HepG2 (cell line): ENCODE data around the gene NUDT8. TPM values are rescaled to one million over a fixed set of nuclear protein-coding genes. Genes with fewer than 3 reads are reported as not detected.

ENCODE experiments used
- ARID2 ChIP-seq: sonication (generic); formaldehyde crosslinking; IDR thresholded peaks from 2 replicates; pipeline ENCODE4 v1.8.1; 2022; ENCODE audit warnings: mild to moderate bottlenecking, missing genetic modification reagents, borderline replicate concordance
- CEBPG ChIP-seq: IDR thresholded peaks from 2 replicates; pipeline ENCODE4 v1.6.1; 2016
- GLI4 ChIP-seq: sonication (generic); formaldehyde crosslinking; IDR thresholded peaks from 2 replicates; pipeline ENCODE4 v1.5.1; 2020; ENCODE audit warnings: missing genetic modification reagents, mild to moderate bottlenecking, moderate library complexity, borderline replicate concordance
- MED8 ChIP-seq: sonication (generic); formaldehyde crosslinking; IDR thresholded peaks from 2 replicates; pipeline ENCODE4 v1.8.1; 2023; ENCODE audit warnings: mild to moderate bottlenecking, missing genetic modification reagents; ENCODE audit not compliant: insufficient replicate concordance
- MXD4 ChIP-seq: IDR thresholded peaks from 2 replicates; pipeline ENCODE4 v1.6.1; 2016; ENCODE audit warnings: mild to moderate bottlenecking, missing biosample characterization, missing genetic modification reagents
- PHB2 ChIP-seq: fragments of 450-650 bp; IDR thresholded peaks from 2 replicates; pipeline ENCODE4 v1.6.1; 2018; ENCODE audit not compliant: partially characterized antibody
- POGZ ChIP-seq: sonication (generic); formaldehyde crosslinking; IDR thresholded peaks from 2 replicates; pipeline ENCODE4 v1.4.0; 2020; ENCODE audit warnings: mild to moderate bottlenecking, missing genetic modification reagents
- RBM22 ChIP-seq: fragments of 200-400 bp; formaldehyde crosslinking; optimal IDR thresholded peaks from 2 replicates; pipeline ENCODE3; 2017; ENCODE audit warnings: mild to moderate bottlenecking, low read length, moderate library complexity
- ZFAT ChIP-seq: sonication (generic); formaldehyde crosslinking; conservative IDR thresholded peaks from 2 replicates; pipeline ENCODE4 v1.8.1; 2023; ENCODE audit warnings: missing genetic modification reagents, inconsistent platforms
- ZNF484 ChIP-seq: sonication (generic); formaldehyde crosslinking; IDR thresholded peaks from 2 replicates; pipeline ENCODE4 v1.5.1; 2020; ENCODE audit warnings: mild to moderate bottlenecking, low read depth, missing genetic modification reagents, borderline replicate concordance
- ZNF574 ChIP-seq: sonication (generic); formaldehyde crosslinking; IDR thresholded peaks from 2 replicates; pipeline ENCODE4 v1.4.0; 2020; ENCODE audit warnings: missing genetic modification reagents
- ZNF83 ChIP-seq: sonication (generic); formaldehyde crosslinking; IDR thresholded peaks from 2 replicates; pipeline ENCODE4 v1.4.0; 2020; ENCODE audit warnings: missing genetic modification reagents, mild to moderate bottlenecking, borderline replicate concordance
- ZNF839 ChIP-seq: sonication (generic); formaldehyde crosslinking; IDR thresholded peaks from 2 replicates; pipeline ENCODE4 v1.4.0; 2020; ENCODE audit warnings: missing genetic modification reagents, mild to moderate bottlenecking, borderline replicate concordance
- ZSCAN22 ChIP-seq: sonication (generic); formaldehyde crosslinking; IDR thresholded peaks from 2 replicates; pipeline ENCODE4 v1.4.0; 2020; ENCODE audit warnings: mild to moderate bottlenecking, missing genetic modification reagents
- polyA plus RNA-seq, 8 experiments: library from polyadenylated mRNA; depleted of rRNA in 3 of 8; stranded (reverse) in 7 of 8; unstranded in 1 of 8; fragments of >200 nt; fragmentation: Illumina TruSeq in 4 of 8; extraction: Trizol in 4 of 8; gene quantifications; 2 replicates each; pipeline versions ENCODE4 v1.2.1 to v1.2.3, GENCODE V29; 2011 to 2016; ENCODE audit warnings: low read depth in 4 of 8, missing spikeins in 1 of 8, mixed read lengths in 1 of 8; ENCODE audit not compliant: insufficient read depth in 1 of 8
- total RNA-seq, 5 experiments: library from RNA; depleted of rRNA; stranded (reverse); fragments of >200 nt; fragmentation: Illumina TruSeq; extraction: Trizol; gene quantifications; 2 replicates each; pipeline ENCODE4 v1.2.3, GENCODE V29; 2016; ENCODE audit warnings: low read depth in 1 of 5
- TF ChIP-seq, protein P1 (sequence below): sonication (generic); formaldehyde crosslinking; IDR thresholded peaks from 2 replicates; pipeline ENCODE4 v1.4.0; 2020; ENCODE audit warnings: missing genetic modification reagents
- TF ChIP-seq, protein P2 (sequence below): sonication (generic); formaldehyde crosslinking; IDR thresholded peaks from 2 replicates; pipeline ENCODE4 v1.4.0; 2020; ENCODE audit warnings: missing genetic modification reagents
- TF ChIP-seq, protein P3 (sequence below): sonication (generic); formaldehyde crosslinking; IDR thresholded peaks from 2 replicates; pipeline ENCODE4 v1.5.1; 2020; ENCODE audit warnings: missing genetic modification reagents, mild to moderate bottlenecking, borderline replicate concordance

Gene NUDT8
- total and polyA plus RNA-seq, 2 of the 13 experiments (the other 11 are each of a cell fraction or from before 2014, with no cell fraction given): 6.7 to 25.8 TPM

- TF ChIP-seq ZNF574 (CRISPR knock-in tag): peak; percentile 65; the same call in 1 of the 2 replicates
- no peak for TF ChIP-seq ZNF839 (CRISPR knock-in tag)
- TF ChIP-seq ZNF484: no peak
- TF ChIP-seq ARID2 (CRISPR knock-in tag): no peak
- TF ChIP-seq ZFAT: no peak
- TF ChIP-seq RBM22: peak; percentile 38
- TF ChIP-seq ZNF83 (CRISPR knock-in tag): no peak
- TF ChIP-seq, protein P1, sequence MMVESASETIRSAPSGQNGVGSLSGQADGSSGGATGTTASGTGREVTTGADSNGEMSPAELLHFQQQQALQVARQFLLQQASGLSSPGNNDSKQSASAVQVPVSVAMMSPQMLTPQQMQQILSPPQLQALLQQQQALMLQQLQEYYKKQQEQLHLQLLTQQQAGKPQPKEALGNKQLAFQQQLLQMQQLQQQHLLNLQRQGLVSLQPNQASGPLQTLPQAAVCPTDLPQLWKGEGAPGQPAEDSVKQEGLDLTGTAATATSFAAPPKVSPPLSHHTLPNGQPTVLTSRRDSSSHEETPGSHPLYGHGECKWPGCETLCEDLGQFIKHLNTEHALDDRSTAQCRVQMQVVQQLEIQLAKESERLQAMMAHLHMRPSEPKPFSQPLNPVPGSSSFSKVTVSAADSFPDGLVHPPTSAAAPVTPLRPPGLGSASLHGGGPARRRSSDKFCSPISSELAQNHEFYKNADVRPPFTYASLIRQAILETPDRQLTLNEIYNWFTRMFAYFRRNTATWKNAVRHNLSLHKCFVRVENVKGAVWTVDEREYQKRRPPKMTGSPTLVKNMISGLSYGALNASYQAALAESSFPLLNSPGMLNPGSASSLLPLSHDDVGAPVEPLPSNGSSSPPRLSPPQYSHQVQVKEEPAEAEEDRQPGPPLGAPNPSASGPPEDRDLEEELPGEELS (CRISPR knock-in tag): peak; percentile 47
- TF ChIP-seq MED8 (CRISPR knock-in tag): no peak
- TF ChIP-seq, protein P2, sequence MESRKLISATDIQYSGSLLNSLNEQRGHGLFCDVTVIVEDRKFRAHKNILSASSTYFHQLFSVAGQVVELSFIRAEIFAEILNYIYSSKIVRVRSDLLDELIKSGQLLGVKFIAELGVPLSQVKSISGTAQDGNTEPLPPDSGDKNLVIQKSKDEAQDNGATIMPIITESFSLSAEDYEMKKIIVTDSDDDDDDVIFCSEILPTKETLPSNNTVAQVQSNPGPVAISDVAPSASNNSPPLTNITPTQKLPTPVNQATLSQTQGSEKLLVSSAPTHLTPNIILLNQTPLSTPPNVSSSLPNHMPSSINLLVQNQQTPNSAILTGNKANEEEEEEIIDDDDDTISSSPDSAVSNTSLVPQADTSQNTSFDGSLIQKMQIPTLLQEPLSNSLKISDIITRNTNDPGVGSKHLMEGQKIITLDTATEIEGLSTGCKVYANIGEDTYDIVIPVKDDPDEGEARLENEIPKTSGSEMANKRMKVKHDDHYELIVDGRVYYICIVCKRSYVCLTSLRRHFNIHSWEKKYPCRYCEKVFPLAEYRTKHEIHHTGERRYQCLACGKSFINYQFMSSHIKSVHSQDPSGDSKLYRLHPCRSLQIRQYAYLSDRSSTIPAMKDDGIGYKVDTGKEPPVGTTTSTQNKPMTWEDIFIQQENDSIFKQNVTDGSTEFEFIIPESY: no peak
- 0 out of 2 replicates have a peak, but pooled peaks have one; percentile 30 for TF ChIP-seq POGZ (CRISPR knock-in tag)
- TF ChIP-seq, protein P3, sequence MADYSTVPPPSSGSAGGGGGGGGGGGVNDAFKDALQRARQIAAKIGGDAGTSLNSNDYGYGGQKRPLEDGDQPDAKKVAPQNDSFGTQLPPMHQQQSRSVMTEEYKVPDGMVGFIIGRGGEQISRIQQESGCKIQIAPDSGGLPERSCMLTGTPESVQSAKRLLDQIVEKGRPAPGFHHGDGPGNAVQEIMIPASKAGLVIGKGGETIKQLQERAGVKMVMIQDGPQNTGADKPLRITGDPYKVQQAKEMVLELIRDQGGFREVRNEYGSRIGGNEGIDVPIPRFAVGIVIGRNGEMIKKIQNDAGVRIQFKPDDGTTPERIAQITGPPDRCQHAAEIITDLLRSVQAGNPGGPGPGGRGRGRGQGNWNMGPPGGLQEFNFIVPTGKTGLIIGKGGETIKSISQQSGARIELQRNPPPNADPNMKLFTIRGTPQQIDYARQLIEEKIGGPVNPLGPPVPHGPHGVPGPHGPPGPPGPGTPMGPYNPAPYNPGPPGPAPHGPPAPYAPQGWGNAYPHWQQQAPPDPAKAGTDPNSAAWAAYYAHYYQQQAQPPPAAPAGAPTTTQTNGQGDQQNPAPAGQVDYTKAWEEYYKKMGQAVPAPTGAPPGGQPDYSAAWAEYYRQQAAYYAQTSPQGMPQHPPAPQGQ (CRISPR knock-in tag): no peak
- peak; percentile 79; the same call in 1 of the 2 replicates for TF ChIP-seq GLI4 (CRISPR knock-in tag)
- TF ChIP-seq PHB2: no peak
- TF ChIP-seq CEBPG (CRISPR knock-in tag): 0 out of 2 replicates have a peak, but pooled peaks have one; percentile 43
- TF ChIP-seq MXD4: peak; percentile 82; the same call in 1 of the 2 replicates
- no peak for TF ChIP-seq ZSCAN22 (CRISPR knock-in tag)
Measured at GRCh38 chr11:67630228-67630942, 648 bp upstream of the NUDT8 start (continued).
